ENCODE measurements around the gene BECN2. TPM values are rescaled to one million over a fixed set of nuclear protein-coding genes. Genes with fewer than 3 reads are reported as not detected.
"Not testable (repeated sequence)": the region's sequence is repeated elsewhere in the genome, so short reads cannot be mapped to it uniquely, and the experiment has no call there.

Gene BECN2
- total RNA-seq, 4 donors from 2014 or later = not detected

DNA sequence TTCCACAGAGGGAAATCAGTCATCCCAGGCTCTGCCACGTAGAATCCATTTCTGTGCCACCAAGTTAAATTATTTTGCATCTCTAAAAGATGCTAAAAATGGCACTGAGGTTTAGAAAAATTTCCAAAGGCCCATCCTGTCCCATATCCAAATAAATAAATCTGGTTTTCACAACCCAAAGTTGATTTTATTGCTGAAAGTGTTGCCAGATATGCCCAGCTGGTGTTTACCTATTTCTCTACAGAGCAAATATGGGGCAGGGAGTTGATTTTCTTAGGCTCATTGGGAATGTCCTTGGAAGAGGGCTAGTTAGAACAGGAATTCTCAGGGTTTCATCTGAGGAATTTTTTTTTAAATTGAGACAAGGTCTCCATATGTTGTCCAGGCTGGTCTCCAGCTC lies 22.4 kb downstream of the BECN2 start:
- intact Hi-C loops (cut with DNase I; ENCODE audit: low total_unique reads) = no loop called here
- 54 to 85% methylated on average over 1 of the region's 1 CpG for WGBS, 2 donors
- no peak for DNase-seq (ENCODE audit: low spot score in 2 of 2)
- H3K4me3 ChIP-seq (ENCODE audit: low read depth, poor library complexity, severe bottlenecking) = no peak overlapping the region
- TF ChIP-seq CTCF (IDR thresholded peaks at IDR 0.05) (no peak), POLR2A (IDR thresholded peaks at IDR 0.05) (no peak)

DNA sequence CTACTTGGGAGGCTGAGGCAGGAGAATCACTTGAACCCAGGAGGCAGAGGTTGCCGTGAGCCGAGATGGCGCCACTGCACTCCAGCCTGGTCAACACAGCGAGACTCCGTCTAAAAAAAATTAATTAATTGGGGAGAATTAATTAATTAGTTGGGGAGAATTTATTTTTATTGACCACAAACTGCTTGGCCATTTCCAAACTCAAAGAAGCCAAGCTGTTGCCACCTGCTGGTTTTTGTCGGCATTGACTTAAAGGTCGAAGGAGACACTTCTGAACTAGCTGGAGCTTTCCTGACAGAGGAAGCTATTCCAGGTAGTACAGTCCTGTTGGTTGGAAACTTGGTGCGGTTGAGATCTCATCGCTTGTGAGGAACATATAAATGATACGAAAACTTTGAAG lies 28.2 kb downstream of the BECN2 start:
- H3K4me3 ChIP-seq (ENCODE audit: low read depth, poor library complexity, severe bottlenecking) = no peak overlapping the region
- no peak for TF ChIP-seq POLR2A (IDR thresholded peaks at IDR 0.05)
- TF ChIP-seq CTCF (IDR thresholded peaks at IDR 0.05) = no peak
- no peak for DNase-seq (ENCODE audit: low spot score in 2 of 2)
- WGBS, 2 donors = 77 to 78% methylated on average over 10 of the region's 10 CpGs
- intact Hi-C loops (cut with DNase I; ENCODE audit: low total_unique reads) = no loop called here

GRCh38 chr1:241988389-241988930 lies 30.9 kb downstream of the BECN2 start:
- DNase-seq (ENCODE audit: low spot score in 2 of 2); H3K4me3 ChIP-seq (ENCODE audit: low read depth, poor library complexity, severe bottlenecking); intact Hi-C loops (cut with DNase I; ENCODE audit: low total_unique reads): not testable (repeated sequence)
- 63 to 76% methylated on average over 10 of the region's 10 CpGs for WGBS, 2 donors

DNA sequence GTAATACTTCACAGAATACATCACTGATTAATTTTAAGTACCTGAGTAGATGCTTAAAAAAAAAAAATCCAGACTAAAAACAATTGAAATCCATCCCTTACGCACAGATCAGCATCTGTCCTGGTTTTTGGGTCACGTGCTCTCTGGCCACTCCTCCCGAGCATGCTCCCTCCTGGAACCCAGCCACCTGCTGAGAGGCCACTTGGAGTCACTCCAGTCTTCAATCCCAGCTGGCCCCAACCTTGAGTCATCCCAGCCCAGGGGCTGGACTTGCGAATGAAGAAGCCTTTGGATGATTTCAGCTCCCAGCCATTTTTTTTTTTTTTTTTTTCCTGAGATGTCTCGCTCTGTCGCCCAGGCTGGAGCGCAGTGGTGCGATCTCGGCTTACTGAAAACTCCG lies 32.5 kb downstream of the BECN2 start:
- WGBS, 2 donors = 53 to 65% methylated on average over 10 of the region's 10 CpGs
- no peak overlapping the region for H3K4me3 ChIP-seq (ENCODE audit: low read depth, poor library complexity, severe bottlenecking)
- DNase-seq (ENCODE audit: low spot score in 2 of 2) = peak; percentile 70 to 93
- TF ChIP-seq POLR2A (IDR thresholded peaks at IDR 0.05) = no peak
- no peak for TF ChIP-seq CTCF (IDR thresholded peaks at IDR 0.05)
- intact Hi-C loops (cut with DNase I; ENCODE audit: low total_unique reads) = no loop called here

DNA sequence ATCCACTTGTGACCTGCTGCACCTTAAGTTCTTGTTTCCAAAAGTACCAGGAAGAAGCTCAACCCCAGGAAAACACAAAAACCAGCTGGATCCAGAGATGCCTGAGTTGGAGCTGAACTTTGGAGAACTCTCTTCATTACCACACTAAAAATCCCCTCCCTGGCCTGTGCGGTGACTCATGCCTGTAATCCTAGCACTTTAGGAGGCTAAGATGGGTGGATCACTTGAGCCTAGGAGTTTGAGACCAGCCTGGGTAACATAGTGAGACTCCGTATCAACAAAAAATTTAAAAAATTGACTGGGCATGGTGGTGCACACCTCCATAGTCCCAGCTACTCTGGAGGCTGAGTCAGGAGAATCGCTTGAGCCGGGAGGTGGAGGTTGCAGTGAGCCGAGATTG lies 35.2 kb downstream of the BECN2 start:
- no peak for DNase-seq (ENCODE audit: low spot score in 2 of 2)
- intact Hi-C loops (cut with DNase I; ENCODE audit: low total_unique reads) = no loop called here
- WGBS, 2 donors = 86 to 93% methylated on average over 5 of the region's 5 CpGs
- TF ChIP-seq POLR2A (IDR thresholded peaks at IDR 0.05) = no peak
- TF ChIP-seq CTCF (IDR thresholded peaks at IDR 0.05) = no peak
- no peak overlapping the region for H3K4me3 ChIP-seq (ENCODE audit: low read depth, poor library complexity, severe bottlenecking)

DNA sequence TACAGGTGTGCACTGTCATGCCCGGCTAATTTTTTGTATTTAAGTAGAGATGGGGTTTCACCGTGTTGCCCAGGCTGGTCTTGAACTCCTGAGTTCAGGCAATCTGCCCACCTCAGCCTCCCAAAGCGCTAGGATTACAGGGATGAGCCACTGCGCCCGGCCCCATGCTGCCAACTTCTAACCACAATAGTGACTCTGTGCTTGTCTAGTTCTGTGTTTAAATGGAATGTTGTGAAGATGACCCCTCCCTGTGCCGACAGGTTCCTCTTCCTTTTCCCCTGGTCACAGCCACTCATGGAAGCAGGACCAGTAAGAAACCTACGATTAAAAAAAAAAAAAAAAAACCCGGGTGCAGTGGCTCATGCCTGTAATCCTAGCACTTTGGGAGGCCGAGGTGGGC lies 36.6 kb downstream of the BECN2 start:
- WGBS, 2 donors = 79% methylated on average over 9 of the region's 9 CpGs
- intact Hi-C loops (cut with DNase I; ENCODE audit: low total_unique reads) = no loop called here
- no peak overlapping the region for H3K4me3 ChIP-seq (ENCODE audit: low read depth, poor library complexity, severe bottlenecking)
- TF ChIP-seq POLR2A (IDR thresholded peaks at IDR 0.05) (no peak), CTCF (IDR thresholded peaks at IDR 0.05) (no peak)
- no peak for DNase-seq (ENCODE audit: low spot score in 2 of 2)

All from lower leg skin (tissue), 4 donors.